ENCODE measurements around the gene LOXL3.
A peak's percentile ranks its signal among the peaks of the same experiment; 100 is the strongest.

The LOXL3 gene

GRCh38 chr2:74525717-74526648 is 27.8 kb downstream of the LOXL3 start, which contains the start of gene DQX1:
DQX1 (minus strand) TSS chr2:74526231; CDS start chr2:74525729, 502 bp downstream.
- DNase-seq: no peak

DNA sequence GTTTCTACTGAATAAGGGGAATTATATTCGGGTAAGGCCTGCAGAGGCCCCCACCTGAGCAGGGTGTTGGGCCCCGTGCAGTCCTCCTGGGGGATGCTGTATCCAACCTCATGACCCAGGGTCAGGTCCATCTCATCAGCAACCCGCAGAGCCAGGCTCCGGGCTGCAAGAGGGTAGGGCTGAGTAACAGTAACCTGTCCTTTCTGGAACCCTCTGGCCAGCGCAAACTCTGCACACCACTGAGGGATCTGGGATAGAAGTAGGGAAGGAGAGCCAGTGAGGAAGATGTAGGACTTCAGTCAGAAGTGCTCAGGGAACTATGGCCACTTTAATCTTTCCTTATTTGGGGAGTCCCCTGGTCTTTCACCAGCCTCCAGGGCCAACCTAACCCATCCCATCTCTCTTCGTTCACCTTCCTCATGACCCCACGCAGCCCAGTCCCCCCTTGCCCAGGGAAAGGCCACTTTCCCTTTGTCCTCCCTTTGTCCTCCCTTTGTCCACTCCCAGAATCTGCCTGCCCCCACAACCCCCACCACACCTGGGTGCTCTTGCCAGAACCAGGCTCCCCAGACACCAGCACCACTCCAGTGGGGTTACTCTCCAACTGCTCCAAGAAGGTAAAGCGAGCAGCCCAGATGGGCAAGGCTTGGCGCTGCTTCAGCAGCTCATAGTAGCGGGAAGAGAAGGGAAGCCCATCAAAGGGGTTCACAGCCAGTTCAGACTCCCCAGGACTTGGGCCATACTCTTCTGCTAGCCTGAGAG is 28.6 kb downstream of the LOXL3 start:
- no peak for DNase-seq

GRCh38 chr2:74524005-74524404 is 29.7 kb downstream of the LOXL3 start:
- no peak for DNase-seq

DNA sequence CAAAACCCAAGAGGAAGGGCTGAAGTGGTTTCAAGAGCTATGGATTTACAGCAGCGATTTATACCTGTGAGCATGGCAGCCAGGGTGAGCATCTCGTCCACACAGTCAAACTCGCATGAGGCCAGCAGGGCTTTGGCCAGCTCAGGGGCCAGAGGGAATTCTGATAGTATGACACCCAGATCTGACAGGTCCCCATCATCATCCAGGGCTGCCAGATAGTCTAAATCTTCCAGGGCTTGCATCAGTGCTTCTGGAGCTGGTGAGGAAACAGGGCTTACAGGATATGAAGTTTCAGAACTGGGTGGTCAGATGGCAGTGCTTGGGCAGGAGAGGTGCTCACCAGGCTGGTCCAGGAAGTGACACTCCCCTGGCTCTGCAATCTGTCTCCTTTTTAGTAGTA is 31.2 kb downstream of the LOXL3 start:
- DNase-seq: no peak

DNA sequence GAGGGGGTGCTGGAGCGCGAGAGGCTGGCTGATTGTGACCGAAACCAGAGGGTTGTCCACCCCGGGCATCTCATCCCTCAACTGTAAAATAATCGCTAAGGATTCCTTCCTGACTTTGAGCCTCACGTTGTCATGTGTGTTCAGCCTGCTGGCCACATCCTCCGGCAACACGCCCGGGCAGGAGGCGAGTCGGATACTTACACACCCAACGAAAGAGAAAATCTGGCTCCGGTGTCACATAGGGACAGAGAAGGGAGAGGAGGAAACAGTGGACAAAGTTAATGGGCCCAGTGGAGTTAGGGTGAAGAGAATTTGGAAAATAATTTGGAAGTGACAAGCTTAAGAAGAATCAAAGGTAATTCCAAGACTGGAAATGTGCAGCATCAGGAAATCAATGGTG is 37.1 kb downstream of the LOXL3 start:
- no peak for DNase-seq

DNA sequence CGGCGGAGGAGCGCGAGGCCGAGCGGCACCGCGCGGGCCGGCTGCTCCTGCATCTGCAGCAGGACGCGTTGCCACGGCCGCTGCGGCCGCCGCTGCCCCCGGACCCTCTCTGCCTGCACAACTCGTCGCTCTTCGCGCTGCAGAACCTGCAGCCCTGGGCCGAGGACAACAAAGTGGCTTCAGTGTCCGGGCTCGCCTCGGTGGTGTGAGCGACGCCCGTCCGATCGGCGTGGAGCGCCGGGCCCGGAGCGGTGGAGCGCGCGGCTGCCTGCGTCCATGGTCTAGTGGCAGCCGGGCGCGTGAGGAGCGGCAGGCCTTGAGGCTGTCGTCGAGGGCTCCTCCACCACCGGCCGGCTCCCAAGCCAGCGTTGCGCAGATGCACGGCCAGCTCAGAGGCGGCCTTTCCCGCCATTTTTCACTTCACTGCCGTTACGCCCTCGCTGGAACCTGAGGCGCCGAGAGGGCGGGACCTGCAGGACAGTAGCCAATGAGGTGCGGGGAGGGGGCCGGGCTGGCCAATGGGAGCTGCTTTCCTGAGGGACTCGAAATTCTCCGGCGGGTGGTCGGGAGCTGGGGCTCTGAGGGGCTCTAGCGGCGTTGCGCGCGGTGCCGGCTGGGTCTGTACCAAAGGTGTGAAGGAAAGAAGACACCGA is 37.6 kb downstream of the LOXL3 start:
- peak; percentile 80 for DNase-seq

GRCh38 chr2:74515271-74515980 is 38.3 kb downstream of the LOXL3 start:
- no peak for DNase-seq

- DNase-seq: no peak
These were observed 39.1 kb downstream of the LOXL3 start, which contains the start of gene TLX2 for GRCh38 chr2:74514368-74515270. TLX2 (plus strand) TSS chr2:74514450; CDS start chr2:74514807, 357 bp downstream.

- DNase-seq: no peak
These were observed 40.0 kb downstream of the LOXL3 start for GRCh38 chr2:74513605-74514367.

- DNase-seq: no peak
These were observed 40.8 kb downstream of the LOXL3 start for GRCh38 chr2:74512744-74513604.

- no peak for DNase-seq
These were observed 42.4 kb downstream of the LOXL3 start for GRCh38 chr2:74511104-74511989.

DNA sequence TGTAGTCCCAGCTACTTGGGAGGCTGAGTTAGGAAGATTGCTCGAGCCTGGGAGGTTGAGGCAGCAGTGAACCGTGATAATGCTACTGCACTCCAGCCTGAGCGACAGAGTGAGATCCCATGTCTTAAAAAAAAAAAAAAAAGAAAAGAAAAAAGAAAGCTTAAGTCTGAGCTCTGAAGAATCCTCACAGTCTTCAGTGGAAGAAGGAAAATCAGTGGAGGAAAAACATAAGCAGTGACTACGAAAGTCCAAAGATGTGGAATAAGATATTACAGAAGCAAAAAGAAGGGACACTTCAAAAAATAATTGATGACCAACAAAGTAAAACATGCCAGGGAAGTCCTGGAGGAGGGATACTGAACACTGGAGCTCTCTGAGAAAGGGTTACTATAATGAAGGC is 43.5 kb downstream of the LOXL3 start:
- no peak for DNase-seq

DNA sequence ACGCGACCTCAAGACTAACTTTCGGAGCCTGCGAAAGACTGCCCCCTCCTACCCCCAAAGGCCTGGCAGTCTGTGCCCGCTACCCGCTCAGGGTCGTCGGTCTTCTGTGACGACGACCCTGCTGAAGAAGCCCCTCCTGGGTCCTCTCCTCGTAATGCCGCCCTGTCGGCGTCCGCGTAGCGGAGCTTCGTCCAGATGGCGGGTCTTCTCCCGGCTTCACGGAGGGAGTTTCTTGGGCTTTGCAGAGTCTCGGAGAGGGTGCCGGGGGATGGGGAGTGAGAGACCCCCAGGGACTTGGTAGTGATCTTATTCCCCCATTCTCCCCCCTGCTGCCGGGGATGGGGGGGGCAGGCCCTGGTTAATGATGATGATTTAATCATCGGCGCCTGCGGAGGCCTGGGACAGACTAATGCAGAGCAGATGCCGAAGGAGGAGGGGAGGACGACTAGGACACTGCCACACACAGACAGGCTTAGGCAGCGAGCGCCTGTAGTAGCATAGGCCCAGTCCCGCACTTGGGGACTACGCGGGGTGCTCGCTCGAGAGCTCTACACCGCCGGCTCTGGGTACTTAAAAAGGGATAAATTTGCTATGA is 45.7 kb downstream of the LOXL3 start:
- DNase-seq: peak; percentile 57

GRCh38 chr2:74507145-74507925 is 46.4 kb downstream of the LOXL3 start, which contains the start of gene PCGF1:
PCGF1 (minus strand) TSS chr2:74507695; CDS start chr2:74507668, 27 bp downstream.
- DNase-seq: peak; percentile 99

- DNase-seq: no peak
These were observed 48.1 kb downstream of the LOXL3 start for GRCh38 chr2:74505448-74506246.

DNA sequence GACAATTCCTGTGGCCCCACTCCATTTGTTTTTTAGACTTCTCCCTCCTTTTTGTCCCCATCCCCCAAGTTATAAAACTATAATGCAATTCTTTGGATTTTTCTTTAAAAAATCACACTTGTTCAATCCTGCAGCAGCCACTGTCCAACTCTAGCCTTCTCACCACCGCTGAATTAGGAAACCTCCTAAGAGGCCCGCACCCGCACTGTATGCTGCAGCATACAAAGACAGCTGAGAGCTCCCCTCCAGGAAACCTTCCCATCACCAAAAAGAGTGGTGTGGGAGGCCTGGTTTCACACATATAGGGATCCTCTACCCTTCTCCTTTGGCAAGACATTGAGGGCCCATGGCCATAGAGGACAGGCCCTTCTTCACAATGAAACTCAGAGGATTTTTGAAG is 49.2 kb downstream of the LOXL3 start:
- no peak for DNase-seq
